ENCODE results near the gene DDA1. TPM values are rescaled to one million over a fixed set of nuclear protein-coding genes. Genes with fewer than 3 reads are reported as not detected.

Gene DDA1
- total and polyA plus RNA-seq, 9 of the 15 experiments (the other 6 are each of a cell fraction or from before 2014, with no cell fraction given), result 1.4 to 83.8 (median 33.8) TPM

GRCh38 chr19:17333611-17334413 lies 24.4 kb downstream of the DDA1 start (continued):
- TF ChIP-seq MITF (IDR thresholded peaks at IDR 0.05) (0 out of 2 replicates have a peak, but pooled peaks have one; percentile 6), TRIM28 (IDR thresholded peaks at IDR 0.05) (peak; percentile 21; the same call in 1 of the 2 replicates), ZNF212 (CRISPR knock-in tag; IDR thresholded peaks at IDR 0.05) (no peak), PHF21A (IDR thresholded peaks at IDR 0.05; ENCODE audit: borderline replicate concordance, low read depth) (peak; percentile 69; the same call in 1 of the 2 replicates), SIX5 (IDR thresholded peaks at IDR 0.05; ENCODE audit: borderline replicate concordance in 1 of 2, insufficient read depth in 1 of 2, low read depth in 1 of 2, low read length in 2 of 2) (no peak), SNAPC5 (CRISPR knock-in tag; IDR thresholded peaks at IDR 0.05) (no peak), DNMT1 (IDR thresholded peaks at IDR 0.05) (no peak), RNF219 (CRISPR knock-in tag; IDR thresholded peaks at IDR 0.05) (no peak), HNRNPL (IDR thresholded peaks at IDR 0.05; ENCODE audit: low read depth, low read length) (no peak), BRD4 (IDR thresholded peaks at IDR 0.05) (peak; percentile 39; the same call in 1 of the 2 replicates), PRPF4 (IDR thresholded peaks at IDR 0.05; ENCODE audit: insufficient read depth, low read depth, low read length, poor library complexity, severe bottlenecking) (no peak), ZBTB49 (CRISPR knock-in tag; IDR thresholded peaks at IDR 0.05; ENCODE audit: borderline replicate concordance) (no peak), MBD2 (IDR thresholded peaks at IDR 0.05; ENCODE audit: borderline replicate concordance, low read depth) (no peak), ZFP30 (CRISPR knock-in tag; IDR thresholded peaks at IDR 0.05; ENCODE audit: borderline replicate concordance) (no peak), ZNF277 (CRISPR knock-in tag; IDR thresholded peaks at IDR 0.05; ENCODE audit: borderline replicate concordance) (no peak)

Measured in K562 (cell line).